ENCODE measurements around the gene PDF. TPM values are rescaled to one million over a fixed set of nuclear protein-coding genes. Genes with fewer than 3 reads are reported as not detected.

PDF gene
- total and polyA plus RNA-seq, 2 donors (not counting 1 experiment from before 2014, with no cell fraction given), result 8.7 to 14.4 TPM

- Histone ChIP-seq H3K4me3 (replicated peaks in 1 of 4; ENCODE audit: control extremely low read depth in 1 of 4, insufficient read depth in 1 of 4, low read depth in 3 of 4, low read length in 4 of 4) (no peak overlapping the region), H3K36me3 (ENCODE audit: control insufficient read depth, insufficient read depth, low read length) (peaks cover 53% of the 10 kb centered on the region), H3K9me3 (ENCODE audit: control insufficient read depth, insufficient read depth, low read depth, low read length) (no peaks in the 10 kb centered on the region), H3K27ac (ENCODE audit: insufficient read depth, low read length) (no peak overlapping the region), H4K20me1 (ENCODE audit: control insufficient read depth, extremely low read depth, insufficient read depth, low read length) (no peaks in the 10 kb centered on the region), H2AFZ (ENCODE audit: low read length) (no peak overlapping the region), H3K9ac (ENCODE audit: insufficient read depth, low read length) (no peak overlapping the region), H3K4me2 (ENCODE audit: extremely low read depth, insufficient read depth, low read length) (no peak overlapping the region), H3K27me3 (ENCODE audit: control insufficient read depth, insufficient read depth, low read length) (no peaks in the 10 kb centered on the region), H3K79me2 (ENCODE audit: control insufficient read depth, insufficient read depth, low read length) (peaks cover 26% of the 10 kb centered on the region), H3K4me1 (ENCODE audit: control insufficient read depth, extremely low read depth, insufficient read depth, low read length) (no peaks in the 10 kb centered on the region)
- no peak for TF ChIP-seq CTCF (conservative IDR thresholded peaks at IDR 0.05 in 1 of 2, IDR thresholded peaks at IDR 0.05 in 1 of 2; ENCODE audit: low read depth in 1 of 2, low read length in 2 of 2)
- no peak for TF ChIP-seq EZH2 (IDR thresholded peaks at IDR 0.05; ENCODE audit: low read length, missing control alignments)
- DNase-seq (ENCODE audit: low read depth in 2 of 2), result no peak
Observed at GRCh38 chr16:69320740-69321073, 9.7 kb downstream of the PDF start.

- Histone ChIP-seq H3K27ac (ENCODE audit: insufficient read depth, low read length) (no peak overlapping the region), H2AFZ (ENCODE audit: low read length) (no peak overlapping the region), H3K4me3 (replicated peaks in 1 of 4; ENCODE audit: control extremely low read depth in 1 of 4, insufficient read depth in 1 of 4, low read depth in 3 of 4, low read length in 4 of 4) (no peak overlapping the region), H3K9ac (ENCODE audit: insufficient read depth, low read length) (no peak overlapping the region), H3K36me3 (ENCODE audit: control insufficient read depth, insufficient read depth, low read length) (peaks cover 53% of the 10 kb centered on the region), H4K20me1 (ENCODE audit: control insufficient read depth, extremely low read depth, insufficient read depth, low read length) (no peaks in the 10 kb centered on the region), H3K9me3 (ENCODE audit: control insufficient read depth, insufficient read depth, low read depth, low read length) (no peaks in the 10 kb centered on the region), H3K27me3 (ENCODE audit: control insufficient read depth, insufficient read depth, low read length) (no peaks in the 10 kb centered on the region), H3K79me2 (ENCODE audit: control insufficient read depth, insufficient read depth, low read length) (peaks cover 26% of the 10 kb centered on the region), H3K4me1 (ENCODE audit: control insufficient read depth, extremely low read depth, insufficient read depth, low read length) (no peaks in the 10 kb centered on the region), H3K4me2 (ENCODE audit: extremely low read depth, insufficient read depth, low read length) (no peak overlapping the region)
- TF ChIP-seq EZH2 (IDR thresholded peaks at IDR 0.05; ENCODE audit: low read length, missing control alignments) (no peak), CTCF (conservative IDR thresholded peaks at IDR 0.05 in 1 of 2, IDR thresholded peaks at IDR 0.05 in 1 of 2; ENCODE audit: low read depth in 1 of 2, low read length in 2 of 2) (no peak)
- DNase-seq (ENCODE audit: low read depth in 2 of 2), result no peak
Observed at GRCh38 chr16:69319826-69320739, 10.3 kb downstream of the PDF start.

- Histone ChIP-seq H3K27ac (ENCODE audit: insufficient read depth, low read length) (no peak overlapping the region), H2AFZ (ENCODE audit: low read length) (no peak overlapping the region), H3K4me2 (ENCODE audit: extremely low read depth, insufficient read depth, low read length) (no peak overlapping the region), H4K20me1 (ENCODE audit: control insufficient read depth, extremely low read depth, insufficient read depth, low read length) (no peaks in the 10 kb centered on the region), H3K9me3 (ENCODE audit: control insufficient read depth, insufficient read depth, low read depth, low read length) (no peaks in the 10 kb centered on the region), H3K9ac (ENCODE audit: insufficient read depth, low read length) (no peak overlapping the region), H3K79me2 (ENCODE audit: control insufficient read depth, insufficient read depth, low read length) (peaks cover 26% of the 10 kb centered on the region), H3K4me1 (ENCODE audit: control insufficient read depth, extremely low read depth, insufficient read depth, low read length) (no peaks in the 10 kb centered on the region), H3K4me3 (replicated peaks in 1 of 4; ENCODE audit: control extremely low read depth in 1 of 4, insufficient read depth in 1 of 4, low read depth in 3 of 4, low read length in 4 of 4) (no peak overlapping the region), H3K36me3 (ENCODE audit: control insufficient read depth, insufficient read depth, low read length) (peaks cover 52% of the 10 kb centered on the region), H3K27me3 (ENCODE audit: control insufficient read depth, insufficient read depth, low read length) (no peaks in the 10 kb centered on the region)
- TF ChIP-seq EZH2 (IDR thresholded peaks at IDR 0.05; ENCODE audit: low read length, missing control alignments), result no peak
- TF ChIP-seq CTCF (conservative IDR thresholded peaks at IDR 0.05 in 1 of 2, IDR thresholded peaks at IDR 0.05 in 1 of 2; ENCODE audit: low read depth in 1 of 2, low read length in 2 of 2), result no peak
- no peak for DNase-seq (ENCODE audit: low read depth in 2 of 2)
Observed at GRCh38 chr16:69319381-69319780, 11.0 kb downstream of the PDF start.

Data from fibroblast of lung (primary cell).